Hematopoietic multipotent progenitor cell treated with erythropoietin and hydrocortisone succinate and interleukin-3 and kit ligand, for 15 days (in vitro differentiated cells): Measurements from ENCODE around the gene LIMS1.
"Not testable (repeated sequence)": the region's sequence is repeated elsewhere in the genome, so short reads cannot be mapped to it uniquely, and the experiment has no call there.

Experiments used
- DNase-seq: peaks from one replicate; pipeline ENCODE4 v3.0.0-alpha.2; 2015; ENCODE audit warnings: low spot score

The LIMS1 gene

DNA sequence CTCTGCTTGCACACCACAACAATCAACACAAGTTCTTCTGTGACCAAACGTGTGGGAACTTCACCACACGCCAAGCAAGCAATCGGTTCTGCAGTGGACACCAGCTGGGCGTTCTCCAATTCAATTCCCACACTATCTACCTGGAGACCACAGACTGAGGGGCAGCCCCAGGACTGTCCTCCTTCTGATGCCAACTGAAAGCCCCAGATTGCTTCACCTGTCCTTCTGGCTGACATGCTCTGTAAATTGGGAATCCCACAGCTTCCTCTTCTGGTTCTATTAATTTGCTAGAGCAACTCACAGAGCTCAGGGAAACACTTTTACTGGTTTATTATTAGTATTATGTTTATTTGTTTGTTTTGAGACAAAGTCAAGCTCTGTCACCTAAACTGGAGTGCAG lies 131.7 kb downstream of the LIMS1 start:
- not testable (repeated sequence) for DNase-seq

DNA sequence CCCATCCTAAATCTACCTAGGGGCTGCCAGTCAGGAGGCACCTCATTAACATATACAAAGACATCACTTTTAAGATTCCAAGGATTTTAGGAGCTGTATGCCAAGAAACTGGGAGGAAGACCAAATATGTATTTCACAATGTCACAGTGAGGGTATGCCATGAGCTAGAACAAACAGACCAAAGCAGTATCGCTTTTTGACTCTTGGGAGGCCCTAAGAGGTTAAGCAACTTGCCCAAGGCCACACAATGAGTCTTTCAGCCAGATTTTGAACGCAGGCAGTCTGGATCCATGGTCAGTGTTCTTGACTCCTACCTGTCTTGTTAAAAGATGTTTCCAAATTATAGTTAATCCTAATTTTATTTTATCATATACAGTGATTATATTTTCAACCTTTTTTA lies 132.9 kb downstream of the LIMS1 start:
- not testable (repeated sequence) for DNase-seq

DNA sequence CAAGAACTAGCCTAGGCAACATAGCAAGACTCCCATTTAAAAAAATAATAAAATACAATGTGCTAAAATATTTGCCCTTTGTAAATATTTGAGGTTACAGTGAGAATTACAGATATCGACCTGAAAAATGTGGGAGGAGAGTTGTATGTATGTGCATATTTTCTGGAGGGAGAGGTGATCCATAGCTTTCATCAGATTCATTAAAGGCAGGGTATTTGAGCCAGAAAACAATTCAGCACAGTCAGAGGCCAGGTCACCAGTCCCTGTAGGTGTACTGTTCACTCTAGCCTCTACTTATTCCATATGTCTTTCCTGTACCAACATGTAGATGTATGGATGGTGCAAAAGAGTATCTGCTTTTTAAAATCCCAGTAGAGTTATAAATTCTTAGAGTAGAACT lies 136.0 kb downstream of the LIMS1 start:
- DNase-seq = not testable (repeated sequence)

DNA sequence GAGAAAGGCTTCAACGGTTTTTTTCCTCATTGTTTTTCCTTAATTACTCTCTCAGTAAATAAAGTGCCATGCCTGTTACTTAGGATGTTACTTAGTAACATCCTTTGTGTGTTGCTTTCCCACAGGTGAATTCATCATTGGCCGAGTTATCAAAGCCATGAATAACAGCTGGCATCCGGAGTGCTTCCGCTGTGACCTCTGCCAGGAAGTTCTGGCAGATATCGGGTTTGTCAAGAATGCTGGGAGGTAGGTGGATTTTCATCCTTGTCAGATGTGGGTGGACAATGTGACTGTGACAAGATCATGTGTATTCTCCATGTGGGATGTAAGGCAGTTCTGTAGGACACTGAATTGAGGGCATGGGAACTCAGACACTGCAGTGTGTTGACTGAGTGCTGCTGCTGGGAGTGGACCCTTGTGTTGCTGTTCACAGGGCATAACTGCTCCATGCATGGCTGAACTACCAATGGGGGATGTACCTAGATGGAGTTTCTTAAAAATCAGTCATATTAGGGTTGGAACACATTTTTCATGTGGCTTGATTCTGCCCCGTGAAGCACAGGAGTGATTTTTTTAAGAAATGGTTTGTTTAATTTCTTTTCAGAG lies 138.0 kb downstream of the LIMS1 start:
- not testable (repeated sequence) for DNase-seq

DNA sequence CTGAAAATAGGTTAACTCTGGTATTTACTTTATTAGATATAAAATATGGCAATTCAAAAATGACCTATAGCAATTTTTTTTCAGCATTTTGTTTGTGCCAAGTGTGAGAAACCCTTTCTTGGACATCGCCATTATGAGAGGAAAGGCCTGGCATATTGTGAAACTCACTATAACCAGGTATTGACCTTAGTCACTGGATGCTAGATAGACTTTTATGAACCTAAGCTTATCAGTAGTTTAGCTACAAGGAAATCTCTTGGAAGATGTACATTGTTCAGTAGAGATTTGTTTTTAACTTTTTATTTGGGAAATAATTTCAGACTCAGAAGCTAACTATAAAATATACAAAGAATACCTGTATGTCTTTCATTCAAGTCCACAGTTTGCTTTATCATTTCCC lies 142.3 kb downstream of the LIMS1 start:
- not testable (repeated sequence) for DNase-seq

DNA sequence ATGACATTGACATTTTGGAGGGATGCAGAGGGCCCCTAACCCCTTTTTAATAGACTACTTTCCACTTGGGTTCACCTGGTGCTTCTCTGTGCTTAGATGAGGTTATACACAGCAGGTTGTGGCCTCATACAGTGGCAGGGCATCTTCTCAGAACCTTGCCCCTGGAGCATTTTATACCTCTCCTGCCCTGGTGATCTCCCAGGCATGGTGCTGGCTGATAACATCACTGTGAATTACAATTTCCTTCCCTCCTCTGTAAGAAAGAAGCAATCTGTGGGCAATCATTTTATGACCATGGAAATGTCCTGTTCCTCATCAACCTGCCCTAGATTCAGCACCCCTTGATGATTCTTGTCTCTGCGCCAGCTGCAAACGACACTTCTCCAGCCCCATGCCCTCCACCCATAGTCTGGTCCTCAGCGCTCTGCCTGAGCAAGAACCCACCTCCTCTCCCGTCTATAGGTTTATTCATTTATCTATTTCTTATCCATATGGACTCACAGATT lies 143.0 kb downstream of the LIMS1 start:
- not testable (repeated sequence) for DNase-seq

DNA sequence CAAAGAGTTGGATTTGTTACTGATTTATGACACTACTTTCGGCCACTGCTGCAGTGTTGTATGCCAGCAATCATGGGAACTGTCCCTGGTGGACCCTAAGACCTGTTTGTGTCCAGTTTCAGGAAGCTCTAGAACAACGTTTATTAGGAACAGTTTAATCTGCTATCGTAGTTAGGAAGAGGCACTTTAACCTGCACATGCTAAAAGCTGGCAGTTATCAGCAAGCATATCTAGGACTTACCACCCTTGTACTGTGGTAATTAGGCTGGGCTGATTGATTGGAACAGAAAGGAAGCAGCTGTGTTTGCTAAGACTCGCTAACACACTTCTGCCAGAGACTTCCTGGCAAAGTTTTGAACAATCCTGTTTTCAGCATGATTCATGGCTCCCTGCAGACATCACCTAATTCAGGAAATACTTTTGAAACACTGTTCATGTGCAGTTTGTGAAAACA lies 144.0 kb downstream of the LIMS1 start:
- DNase-seq = not testable (repeated sequence)

DNA sequence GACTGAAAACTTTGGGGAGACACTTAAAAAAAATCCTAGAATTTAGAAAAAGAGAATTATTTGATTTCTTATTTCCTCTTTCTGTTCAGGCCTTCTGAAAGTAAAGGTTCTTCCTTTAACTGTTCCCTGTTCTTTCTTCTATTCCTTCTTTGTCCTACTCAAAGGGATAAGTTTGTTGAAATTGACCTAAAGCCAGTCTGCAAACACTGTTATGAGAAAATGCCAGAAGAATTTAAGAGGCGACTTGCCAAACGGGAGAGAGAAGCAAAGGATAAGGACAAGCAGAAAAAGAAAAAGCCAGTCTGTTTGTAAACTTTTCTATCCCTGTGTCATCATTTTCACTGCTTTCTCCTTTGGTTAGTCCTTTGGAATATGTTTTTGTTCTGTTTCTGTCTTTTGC lies 146.5 kb downstream of the LIMS1 start:
- DNase-seq = not testable (repeated sequence)

DNA sequence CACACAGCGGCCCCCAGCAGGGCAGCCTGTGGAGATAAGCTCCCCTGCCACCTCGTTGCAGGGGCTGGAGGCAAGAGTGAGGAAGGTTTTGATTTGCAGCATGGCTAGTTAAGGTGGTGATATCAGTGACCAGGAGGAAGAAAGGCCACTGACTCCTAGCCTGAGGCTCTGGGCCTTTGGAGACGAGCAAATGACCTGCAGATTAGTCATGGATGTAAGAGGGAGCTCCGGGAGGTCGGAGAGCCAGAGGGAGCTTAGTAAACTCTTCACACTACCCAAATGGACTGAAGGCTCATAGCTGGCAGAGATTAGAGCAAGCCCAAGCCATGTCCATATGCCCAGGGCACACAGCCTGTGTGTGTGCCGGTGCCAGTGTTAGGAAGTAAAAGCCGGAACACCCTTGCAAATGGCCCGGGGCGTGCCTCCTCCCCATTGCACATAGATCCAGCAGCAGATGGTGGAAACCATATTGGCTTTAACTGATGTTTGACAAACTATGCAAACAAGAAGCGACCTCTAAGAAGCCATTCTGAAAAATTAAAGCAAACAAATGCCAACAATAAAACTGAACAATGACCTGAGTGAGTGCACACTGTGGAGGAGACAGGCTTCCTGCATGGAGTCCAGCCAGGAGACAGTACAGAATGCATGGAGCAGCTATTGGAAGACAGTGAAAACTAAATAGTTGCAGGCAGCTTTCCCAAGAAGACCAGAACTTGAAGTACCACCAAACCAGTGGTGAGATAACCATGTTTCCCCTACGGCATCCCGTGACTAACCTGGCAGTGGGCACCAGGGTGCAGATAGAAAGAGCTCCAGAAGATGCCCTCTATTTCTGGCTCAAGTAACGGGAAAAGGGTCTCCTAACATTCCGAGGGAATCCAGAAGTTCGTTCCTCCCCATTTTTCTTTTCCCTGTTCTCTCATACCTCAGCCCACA lies 154.8 kb downstream of the LIMS1 start:
- not testable (repeated sequence) for DNase-seq

DNA sequence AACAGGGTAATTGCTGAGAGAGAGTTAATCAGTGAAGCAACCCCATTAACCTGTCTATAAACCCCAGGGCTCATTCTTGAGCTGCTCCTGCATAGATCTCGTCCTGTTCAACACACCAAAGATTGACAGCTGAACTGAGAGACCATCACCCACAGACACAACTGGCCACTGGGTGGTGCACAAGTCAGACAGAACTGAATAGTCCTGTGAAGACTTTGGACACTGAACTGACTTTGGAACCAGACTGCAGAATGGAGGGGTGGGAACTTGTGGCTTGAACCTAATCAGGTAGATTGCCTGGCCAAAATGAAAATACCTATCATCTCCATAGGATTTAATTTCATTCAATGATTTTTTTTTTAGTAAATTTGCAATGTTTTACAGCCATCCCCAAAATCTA lies 155.7 kb downstream of the LIMS1 start:
- DNase-seq = not testable (repeated sequence)

DNA sequence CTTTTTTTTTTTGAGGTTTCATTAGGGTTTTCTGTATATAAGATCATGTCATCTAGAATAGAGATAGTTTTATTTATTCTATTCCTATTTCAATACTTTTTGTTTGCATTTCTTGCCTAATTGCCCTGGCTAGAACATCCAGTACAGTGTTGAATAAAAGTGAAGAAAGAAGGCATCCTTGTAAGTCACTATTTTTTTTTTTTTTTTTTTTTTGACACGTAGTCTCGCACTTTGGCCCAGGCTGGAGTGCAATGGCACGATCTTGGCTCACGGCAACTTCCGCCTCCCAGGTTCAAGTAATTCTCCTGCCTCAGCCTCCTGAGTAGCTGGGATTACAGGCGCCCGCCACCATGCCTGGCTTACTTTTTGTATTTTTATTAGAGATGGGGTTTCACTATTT lies 157.2 kb downstream of the LIMS1 start:
- no peak for DNase-seq

DNA sequence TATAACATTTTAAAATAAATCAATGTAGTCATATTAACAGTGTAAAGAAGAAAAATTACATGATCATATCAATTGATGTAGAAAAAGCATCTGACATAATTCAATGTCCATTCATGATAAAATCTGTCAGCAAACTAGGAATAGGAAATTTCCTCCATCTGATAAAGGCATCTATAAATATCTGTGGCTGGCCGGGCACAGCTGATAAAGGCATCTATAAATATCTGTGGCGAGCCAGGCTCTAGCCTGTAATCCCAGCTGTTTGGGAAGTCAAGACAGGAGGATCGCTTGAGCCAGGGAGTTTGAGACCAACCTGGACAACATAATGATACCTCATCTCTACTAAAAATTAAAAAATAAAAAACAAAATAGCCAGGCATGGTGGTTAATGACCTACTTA lies 166.9 kb downstream of the LIMS1 start:
- DNase-seq = no peak

DNA sequence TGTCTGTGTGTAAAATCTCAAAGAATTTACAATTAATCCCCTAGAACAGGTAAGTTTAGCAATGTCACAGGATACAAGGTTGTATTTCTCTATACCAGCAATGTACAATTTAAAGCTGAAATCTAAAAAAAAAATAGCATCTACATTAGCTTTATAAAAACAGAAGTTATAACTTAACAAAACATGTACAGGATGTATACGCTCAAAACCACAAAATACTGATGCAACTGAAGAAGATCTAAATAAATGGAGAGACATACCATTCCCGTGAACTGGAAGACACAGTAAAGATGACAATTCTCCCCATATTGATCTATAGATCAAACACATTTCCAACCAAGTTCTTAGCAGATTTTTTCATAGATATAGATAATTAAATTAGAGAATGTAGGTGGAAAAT lies 167.5 kb downstream of the LIMS1 start:
- no peak for DNase-seq

DNA sequence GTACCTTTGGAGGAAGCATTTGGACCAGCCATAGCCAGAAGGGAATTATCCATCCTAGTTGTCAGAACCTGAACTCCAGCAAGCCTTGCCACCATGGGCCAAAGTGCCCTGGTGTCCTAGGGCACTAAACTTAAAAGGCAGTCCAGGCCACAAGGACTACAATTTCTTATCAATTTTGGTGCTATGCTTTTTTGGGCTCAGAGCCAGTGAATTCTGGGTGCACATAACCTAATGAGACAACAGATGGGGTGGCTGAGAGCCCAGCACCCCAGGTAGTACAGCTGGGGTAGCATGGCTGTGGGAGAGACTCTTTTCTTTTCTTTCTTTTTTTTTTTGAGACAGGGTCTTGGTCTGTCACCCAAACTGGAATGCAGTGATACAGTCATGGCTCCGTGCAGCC lies 170.6 kb downstream of the LIMS1 start:
- DNase-seq = peak; percentile 11

DNA sequence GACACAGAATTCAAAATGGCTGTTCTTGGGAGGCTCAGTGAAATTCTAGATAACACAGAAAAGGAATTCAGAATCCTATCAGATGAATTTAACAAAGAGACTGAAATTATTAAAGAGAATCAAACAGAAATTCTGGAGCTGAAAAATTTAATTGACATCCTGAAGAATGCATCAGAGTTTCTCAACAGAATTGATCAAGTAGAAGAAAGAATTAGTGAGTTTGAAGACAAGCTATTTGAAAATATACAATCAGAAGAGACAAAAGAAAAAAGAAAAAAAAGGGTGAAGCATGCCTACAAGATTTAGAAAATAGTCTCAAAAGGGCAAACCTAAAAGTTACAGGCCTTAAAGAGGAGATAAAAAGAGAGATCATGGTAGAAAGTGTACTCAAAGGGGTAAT lies 173.0 kb downstream of the LIMS1 start:
- no peak for DNase-seq

DNA sequence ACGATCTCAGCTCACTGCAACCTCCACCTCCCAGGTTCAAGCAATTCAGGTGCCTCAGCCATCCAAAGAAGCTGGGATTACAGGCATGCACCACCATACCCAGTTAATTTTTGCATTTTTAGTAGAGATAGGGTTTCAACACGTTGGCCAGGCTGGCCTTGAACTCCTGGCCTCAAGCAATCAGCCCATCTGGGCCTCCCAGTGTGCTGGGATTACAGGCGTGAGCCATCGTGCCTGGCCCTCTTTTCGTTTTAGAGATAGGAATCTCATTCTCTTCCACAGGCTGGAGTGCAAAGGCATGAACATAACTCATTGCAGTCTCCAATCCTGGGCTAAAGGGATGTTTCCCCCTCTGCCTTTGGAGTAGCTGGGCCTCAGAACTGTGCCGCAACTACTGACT lies 182.7 kb downstream of the LIMS1 start:
- DNase-seq = not testable (repeated sequence)

DNA sequence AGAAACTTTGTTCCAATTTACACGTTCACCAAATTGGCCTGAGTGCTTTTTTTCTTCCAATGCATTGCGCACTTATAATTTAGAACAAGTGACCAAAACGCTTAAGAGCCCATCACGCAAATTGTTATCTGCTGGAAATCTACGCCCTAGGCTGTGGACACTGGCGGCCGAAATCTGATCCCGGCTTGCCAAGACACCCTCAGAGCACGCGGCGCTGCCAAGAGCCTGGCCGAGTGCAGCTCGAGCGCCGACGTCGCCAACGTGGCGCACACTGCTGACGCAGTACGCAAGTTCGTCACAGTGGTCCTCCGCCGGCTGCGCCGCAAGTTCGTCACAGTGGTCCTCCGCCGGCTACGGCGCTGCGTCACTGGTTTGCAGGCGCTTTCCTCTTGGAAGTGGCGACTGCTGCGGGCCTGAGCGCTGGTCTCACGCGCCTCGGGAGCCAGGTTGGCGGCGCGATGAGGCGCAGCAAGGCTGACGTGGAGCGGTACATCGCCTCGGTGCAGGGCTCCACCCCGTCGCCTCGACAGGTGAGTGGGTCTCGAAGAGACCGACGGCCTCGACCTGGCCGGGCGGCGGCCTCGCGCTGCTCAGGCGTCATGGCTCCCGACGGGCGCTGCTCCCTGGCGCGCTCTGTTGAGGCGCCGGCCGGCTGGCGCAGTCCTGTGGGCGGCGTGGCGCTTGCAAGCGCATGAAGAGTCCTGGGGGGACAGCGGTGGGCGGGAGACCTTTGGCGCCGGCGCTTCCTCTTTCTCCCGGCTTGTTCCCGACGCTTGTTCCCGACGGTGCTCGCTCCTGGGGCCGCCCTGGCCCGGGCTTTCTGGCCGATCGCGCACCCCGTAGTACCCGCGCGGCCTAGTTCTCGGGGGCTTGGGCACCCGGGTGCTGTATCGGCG lies 185.1 kb downstream of the LIMS1 start, which contains the start of gene RANBP2:
TSS of gene RANBP2 (plus strand) at position 334 of the 896 bp plus-strand sequence. CDS start at position 459, 125 bp downstream.
- peak; percentile 92 for DNase-seq

DNA sequence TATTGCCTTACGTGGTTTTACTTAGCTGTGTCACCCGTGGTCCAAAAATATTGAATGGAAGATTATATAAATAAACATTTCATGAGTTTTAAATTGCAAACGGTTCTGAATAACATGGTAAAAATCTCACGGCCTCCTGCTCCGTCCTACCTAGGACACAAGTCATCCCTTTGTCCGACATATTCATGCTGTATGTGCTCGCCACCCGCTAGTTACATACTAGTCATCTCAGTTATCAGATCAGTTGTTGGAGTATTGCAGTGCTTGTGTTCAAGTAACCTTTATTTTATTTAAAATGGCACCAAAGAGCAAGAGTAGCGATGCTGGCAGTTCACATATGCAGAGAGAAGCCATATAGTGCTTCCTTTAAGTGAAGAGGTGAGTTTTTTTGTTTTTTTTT lies 191.8 kb downstream of the LIMS1 start:
- not testable (repeated sequence) for DNase-seq

DNA sequence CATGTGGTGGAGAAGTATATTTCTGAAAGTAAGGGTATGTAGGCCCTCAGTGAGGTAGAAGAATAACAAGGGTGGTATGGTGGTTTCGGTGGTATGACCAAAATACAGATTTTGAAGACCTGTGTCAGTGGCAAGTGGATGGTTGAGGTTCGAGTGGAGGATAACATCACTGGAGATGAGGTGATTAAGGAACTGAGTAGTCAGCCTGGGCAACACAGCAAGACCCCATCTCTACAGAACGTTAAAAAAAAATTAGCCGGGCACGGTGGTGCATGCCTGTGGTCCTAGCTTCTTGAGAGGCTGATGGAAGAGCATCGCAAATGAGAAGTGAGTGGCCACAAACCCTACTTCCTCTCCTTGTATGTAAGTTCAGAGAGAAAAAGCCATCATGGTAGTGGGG lies 200.4 kb downstream of the LIMS1 start:
- DNase-seq = not testable (repeated sequence)
